Adrenal gland (tissue), 5 donors: ENCODE results near the gene LRFN4.

Source experiments
- CTCF ChIP-seq, 6 experiments: fragments of 450-650 bp in 4 of 6; fragments of 200-600 bp in 2 of 6; sonication (generic) in 1 of 6; IDR thresholded peaks; 1 replicate in 5 of 6; 2 replicates in 1 of 6; pipeline versions ENCODE4 v1.5.1 to v1.8.0; 2016 to 2021; ENCODE audit warnings: antibody characterized with exemption in 6 of 6, mild to moderate bottlenecking in 2 of 6, moderate library complexity in 1 of 6
- POLR2A ChIP-seq, 2 donors: fragments of 450-650 bp; IDR thresholded peaks; one replicate each; pipeline ENCODE4 v1.6.1; 2017; ENCODE audit warnings: antibody characterized with exemption in 2 of 2, mild to moderate bottlenecking in 2 of 2, moderate library complexity in 1 of 2
- donor health status: DM: no; HTN: no; CAD: no.

DNA sequence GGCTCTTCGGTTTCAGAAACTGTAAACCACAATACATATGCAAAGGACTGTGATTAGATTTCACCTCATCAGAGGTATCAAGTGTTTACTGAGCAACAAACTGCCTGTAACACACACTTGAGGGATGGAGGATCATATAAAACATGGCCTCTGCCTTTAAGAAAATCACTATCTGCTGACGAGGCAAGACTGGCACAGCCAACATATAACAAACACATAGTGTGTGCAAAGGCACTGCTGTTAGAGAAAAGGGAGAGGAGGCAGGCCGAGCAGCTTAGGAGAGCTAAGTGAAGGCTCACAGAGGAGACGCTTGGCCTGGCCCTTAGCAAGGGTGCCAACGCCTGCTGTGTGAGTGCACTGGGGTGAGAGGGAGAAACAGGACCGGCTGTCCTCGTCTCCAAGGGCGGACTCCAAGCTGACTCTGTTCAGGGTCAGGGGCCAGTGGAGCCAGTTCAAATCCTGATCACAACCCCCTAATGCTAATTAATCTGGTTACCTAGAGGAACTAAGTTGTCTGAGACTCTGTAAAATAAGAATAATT, 48.2 kb downstream of the LRFN4 start:
- TF ChIP-seq CTCF (IDR thresholded peaks at IDR 0.05) (no peak), POLR2A (IDR thresholded peaks at IDR 0.05) (no peak)
